HG03558 (cell line): ENCODE measurements around the gene ARL17A.
"Not testable (repeated sequence)": the region's sequence is repeated elsewhere in the genome, so short reads cannot be mapped to it uniquely, and the experiment has no call there.

Experiments
- ATAC-seq: cut with Tn5 transposase; IDR thresholded peaks from one replicate; pipeline ENCODE4 v1.9.1; 2021; ENCODE audit warnings: moderate number of reproducible peaks; ENCODE audit not compliant: unreplicated experiment; ENCODE audit errors: extremely low read depth

Gene ARL17A

GRCh38 chr17:46560048-46560447 lies 19.4 kb downstream of the ARL17A start:
- ATAC-seq = not testable (repeated sequence)

DNA sequence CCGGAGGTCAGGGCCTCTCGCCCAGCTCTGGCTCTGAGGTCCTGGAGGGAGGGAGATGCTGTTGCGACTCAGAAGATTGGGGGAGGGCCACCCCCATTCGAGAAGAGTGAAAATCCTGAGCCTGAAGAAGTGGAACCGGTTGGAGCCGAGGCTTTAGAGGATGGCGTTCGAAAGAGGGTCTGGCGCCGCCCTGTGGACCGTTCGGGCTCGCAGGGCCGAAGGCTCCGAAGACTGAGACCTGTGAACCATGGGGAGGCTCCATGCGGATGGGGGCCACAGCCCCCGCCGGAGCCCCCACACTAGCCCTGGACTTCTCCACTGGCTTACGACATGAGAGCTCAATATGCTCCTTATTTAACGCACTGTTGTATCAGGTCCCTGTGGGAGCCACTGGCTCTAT lies 20.3 kb downstream of the ARL17A start:
- ATAC-seq = not testable (repeated sequence)

DNA sequence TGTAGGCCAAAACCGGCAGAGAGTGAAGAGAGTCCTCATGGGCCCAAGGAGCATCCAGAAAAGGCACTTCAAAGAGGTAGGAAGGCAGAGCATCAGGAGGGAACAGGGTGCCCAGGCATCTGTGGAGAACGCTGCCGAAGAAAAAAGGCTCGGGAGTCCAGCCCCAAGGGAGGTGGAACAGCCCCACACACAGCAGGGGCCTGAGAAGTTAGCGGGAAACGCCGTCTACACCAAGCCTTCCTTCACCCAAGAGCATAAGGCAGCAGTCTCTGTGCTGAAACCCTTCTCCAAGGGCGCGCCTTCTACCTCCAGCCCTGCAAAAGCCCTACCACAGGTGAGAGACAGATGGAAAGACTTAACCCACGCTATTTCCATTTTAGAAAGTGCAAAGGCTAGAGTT lies 30.9 kb downstream of the ARL17A start:
- not testable (repeated sequence) for ATAC-seq

DNA sequence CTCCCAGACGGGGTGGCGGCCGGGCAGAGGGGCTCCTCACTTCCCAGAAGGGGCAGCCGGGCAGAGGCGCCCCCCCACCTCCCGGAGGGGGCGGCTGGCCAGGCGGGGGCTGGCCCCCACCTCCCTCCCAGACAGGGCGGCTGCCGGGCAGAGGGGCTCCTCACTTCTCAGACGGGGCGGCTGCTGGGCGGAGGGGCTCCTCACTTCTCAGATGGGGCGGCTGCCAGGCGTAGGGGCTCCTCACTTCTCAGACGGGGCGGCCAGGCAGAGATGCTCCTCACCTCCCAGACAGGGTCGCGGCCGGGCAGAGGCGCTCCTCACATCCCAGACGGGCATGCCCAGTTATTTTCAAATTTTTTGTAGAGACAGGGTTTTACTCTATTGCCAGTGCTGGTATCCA lies 44.8 kb downstream of the ARL17A start:
- not testable (repeated sequence) for ATAC-seq

GRCh38 chr17:46512168-46512567 lies 67.3 kb downstream of the ARL17A start, which contains the start of gene LRRC37A2:
TSS of gene LRRC37A2 (plus strand) at chr17:46512468. CDS start at chr17:46512713, 245 bp downstream.
- ATAC-seq = not testable (repeated sequence)

DNA sequence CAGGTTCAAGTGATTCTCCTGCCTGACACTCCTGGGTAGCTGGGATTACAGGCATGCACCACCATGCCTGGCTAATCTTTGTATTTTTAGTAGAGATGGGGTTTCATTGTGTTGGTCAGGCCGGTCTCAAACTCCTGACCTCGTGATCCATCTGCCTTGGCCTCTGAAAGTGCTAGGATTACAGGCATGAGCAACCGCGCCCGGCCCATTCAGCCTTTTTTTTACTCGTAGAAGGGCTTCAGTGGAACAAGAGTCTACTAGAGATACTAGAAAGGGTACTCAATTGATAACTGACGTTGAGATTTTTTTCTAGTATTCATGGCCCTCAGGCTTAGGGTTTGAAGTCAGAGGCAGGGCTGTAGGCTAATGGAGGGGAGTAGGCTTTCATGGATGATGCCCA lies 73.6 kb downstream of the ARL17A start:
- not testable (repeated sequence) for ATAC-seq

DNA sequence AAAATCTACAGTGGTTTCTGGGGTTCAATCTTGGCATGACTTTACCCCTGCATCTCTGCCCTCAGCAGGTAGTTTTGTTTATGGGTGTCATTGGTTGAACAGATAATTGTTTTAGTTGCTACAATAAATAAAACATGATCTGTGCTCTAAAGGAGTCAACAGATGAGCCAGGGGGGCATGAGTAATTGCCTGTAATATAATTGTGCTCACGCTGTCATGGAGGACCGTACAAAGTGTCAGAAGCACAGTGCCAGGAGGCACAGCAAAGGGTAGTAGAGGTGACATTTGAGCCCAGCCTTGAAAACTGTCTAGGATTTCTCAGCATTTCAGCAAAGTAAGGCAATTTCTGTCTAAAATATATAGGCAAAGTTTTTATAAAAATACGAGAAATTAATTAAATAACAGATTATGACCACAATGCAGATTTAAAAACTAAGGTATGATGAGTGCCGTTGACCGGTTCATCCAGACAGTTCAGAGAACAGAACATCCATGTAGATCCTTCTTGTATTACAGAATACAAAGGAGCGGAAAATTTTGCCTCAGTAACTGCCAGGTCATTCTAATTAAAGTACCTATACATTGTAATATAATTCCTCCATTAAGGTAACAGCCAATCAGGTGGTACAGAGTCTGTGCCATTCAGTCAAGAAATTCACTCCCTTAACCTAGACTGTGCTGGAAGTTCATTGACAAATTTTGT lies 79.9 kb downstream of the ARL17A start:
- not testable (repeated sequence) for ATAC-seq

GRCh38 chr17:46492021-46492420 lies 87.5 kb downstream of the ARL17A start:
- ATAC-seq = not testable (repeated sequence)

- not testable (repeated sequence) for ATAC-seq
These were observed 98.2 kb downstream of the ARL17A start for GRCh38 chr17:46481310-46481709.

GRCh38 chr17:46478823-46479222 lies 100.7 kb downstream of the ARL17A start:
- ATAC-seq = not testable (repeated sequence)

DNA sequence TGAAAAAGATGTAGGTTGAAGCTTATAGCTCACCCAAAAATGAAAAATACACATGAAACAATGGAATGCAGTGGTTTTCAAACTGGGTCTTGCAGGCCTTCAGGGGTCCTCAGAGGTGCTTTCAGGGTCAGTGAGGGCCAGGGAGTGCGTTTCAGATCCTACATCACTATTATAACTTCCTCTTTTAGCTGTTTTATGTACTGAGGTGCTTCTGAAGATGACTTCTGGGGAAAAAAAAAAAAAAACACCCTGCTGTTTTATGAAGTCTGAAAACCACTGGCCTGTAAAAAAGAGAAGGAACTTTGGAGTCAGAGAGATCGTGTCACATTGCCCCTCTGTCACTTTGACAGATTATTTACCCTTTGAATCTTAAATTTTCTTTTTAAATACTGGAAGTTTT lies 103.9 kb downstream of the ARL17A start:
- not testable (repeated sequence) for ATAC-seq

GRCh38 chr17:46474489-46474888 lies 105.0 kb downstream of the ARL17A start:
- ATAC-seq = not testable (repeated sequence)

DNA sequence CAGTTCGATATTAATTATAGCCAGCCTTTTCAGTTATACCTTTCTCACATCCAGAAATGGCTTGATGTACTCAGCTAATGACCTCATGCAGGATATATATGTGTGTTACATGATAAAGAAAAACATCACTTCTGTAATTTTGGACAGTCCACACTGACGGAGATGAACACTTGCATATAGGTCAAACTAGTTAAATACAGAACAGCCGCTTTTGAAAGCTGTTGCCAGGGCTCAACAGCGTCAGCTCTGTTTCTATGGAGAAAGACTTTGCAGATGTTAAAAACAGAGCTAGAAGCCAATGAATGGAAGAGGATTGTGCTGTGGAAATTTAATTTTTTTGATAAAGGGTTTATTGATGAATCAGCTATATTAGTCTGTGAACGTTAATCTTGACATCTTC lies 111.9 kb downstream of the ARL17A start:
- not testable (repeated sequence) for ATAC-seq
